Muscle layer of duodenum (tissue), 2 donors: ENCODE data around the gene RND3.

Experiments used
- H3K27ac ChIP-seq: one replicate; pipeline ENCODE4 v1.7.0; 2013; ENCODE audit warnings: mild to moderate bottlenecking, low read length
- H3K27me3 ChIP-seq: one replicate; pipeline ENCODE4 v1.7.0; 2013; ENCODE audit warnings: low read depth, mild to moderate bottlenecking, control low read depth, low read length
- H3K36me3 ChIP-seq, 2 donors: one replicate each; pipeline ENCODE4 v1.7.0; 2013; ENCODE audit warnings: low read length in 2 of 2, control low read depth in 1 of 2, mild to moderate bottlenecking in 1 of 2; ENCODE audit not compliant: insufficient read depth in 2 of 2, control insufficient read depth in 1 of 2
- H3K4me1 ChIP-seq, 2 donors: one replicate each; pipeline ENCODE4 v1.7.0; 2013; ENCODE audit warnings: low read length in 2 of 2, mild to moderate bottlenecking in 2 of 2, control low read depth in 1 of 2, moderate library complexity in 1 of 2; ENCODE audit not compliant: insufficient read depth in 2 of 2, control insufficient read depth in 1 of 2
- H3K4me3 ChIP-seq, 2 donors: one replicate each; pipeline ENCODE4 v1.7.0; 2013; ENCODE audit warnings: low read length in 2 of 2, low read depth in 1 of 2, mild to moderate bottlenecking in 1 of 2
- H3K9me3 ChIP-seq, 2 donors: one replicate each; pipeline ENCODE4 v1.7.0; 2013; ENCODE audit warnings: low read length in 2 of 2, control low read depth in 1 of 2, mild to moderate bottlenecking in 1 of 2; ENCODE audit not compliant: control insufficient read depth in 1 of 2
- donor health status: healthy.

Gene RND3

DNA sequence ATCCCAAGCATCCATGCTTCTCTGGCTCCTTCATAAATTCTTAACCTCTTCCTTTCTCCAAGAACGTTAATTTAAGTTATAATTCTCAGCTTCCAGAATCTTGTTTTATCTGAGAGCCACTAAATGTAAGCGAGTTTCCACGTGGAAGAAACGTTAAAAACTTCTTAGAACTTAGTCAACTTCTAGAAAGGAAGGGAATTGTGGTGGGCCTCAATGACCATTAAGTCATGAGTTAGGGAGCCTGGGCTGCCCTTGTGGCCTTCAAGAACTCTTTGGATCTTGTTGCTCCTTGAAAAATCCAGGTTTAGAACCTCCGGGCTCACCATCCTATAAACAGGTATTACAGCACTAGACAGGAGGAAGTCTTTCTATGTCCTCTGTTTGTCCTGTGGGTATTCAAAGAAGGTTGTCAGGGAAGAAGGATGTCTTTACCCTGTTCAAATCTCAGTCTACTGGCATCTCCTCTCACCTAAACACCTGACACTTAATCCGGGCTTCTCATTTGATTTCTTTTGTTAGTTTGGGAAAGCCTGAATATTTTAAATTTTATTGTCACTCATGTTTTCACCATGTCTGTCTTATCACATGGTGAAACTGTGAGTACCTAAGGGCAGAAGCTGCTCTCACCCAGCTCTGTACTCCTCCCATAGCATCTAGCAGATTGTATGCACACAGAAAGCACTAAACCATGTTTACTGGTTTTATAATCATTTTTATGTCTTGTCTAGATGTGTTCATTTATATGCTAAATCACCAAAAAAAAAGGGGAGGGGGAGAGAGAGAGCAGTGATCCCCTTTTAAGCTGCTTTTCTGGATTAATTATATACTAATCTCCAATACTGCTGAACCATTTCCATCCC lies 6.3 kb downstream of the RND3 start:
- Histone ChIP-seq H3K36me3 (peaks cover 0 to 10% of the 10 kb centered on the region in 2 donors), H3K4me1 (peaks cover 28 to 65% of the 10 kb centered on the region in 2 donors), H3K4me3 (no peak overlapping the region), H3K27me3 (no peaks in the 10 kb centered on the region), H3K9me3 (no peaks in the 10 kb centered on the region), H3K27ac (peak overlapping the region; percentile 24)

GRCh38 chr2:150480241-150480640 lies 7.2 kb downstream of the RND3 start:
- peaks cover 0 to 4% of the 10 kb centered on the region in 2 donors for H3K36me3 ChIP-seq
- H3K4me1 ChIP-seq, result peaks cover 33 to 68% of the 10 kb centered on the region in 2 donors
- peak overlapping the region; percentile 3 for H3K27ac ChIP-seq
- H3K27me3 ChIP-seq, result no peaks in the 10 kb centered on the region
- no peaks in the 10 kb centered on the region for H3K9me3 ChIP-seq
- no peak overlapping the region for H3K4me3 ChIP-seq

GRCh38 chr2:150479075-150479915 lies 8.2 kb downstream of the RND3 start:
- Histone ChIP-seq H3K27ac (peak overlapping the region; percentile 12), H3K4me3 (no peak overlapping the region), H3K4me1 (peaks cover 36 to 63% of the 10 kb centered on the region in 2 donors), H3K27me3 (no peaks in the 10 kb centered on the region), H3K9me3 (no peaks in the 10 kb centered on the region), H3K36me3 (peaks cover 4% of the 10 kb centered on the region in 2 donors)

- H3K36me3 ChIP-seq, result peaks cover 8 to 10% of the 10 kb centered on the region in 2 donors
- H3K4me1 ChIP-seq, result peaks cover 43 to 56% of the 10 kb centered on the region in 2 donors
- H3K9me3 ChIP-seq, result no peaks in the 10 kb centered on the region
- no peak overlapping the region for H3K4me3 ChIP-seq
- H3K27me3 ChIP-seq, result no peaks in the 10 kb centered on the region
- H3K27ac ChIP-seq, result peak overlapping the region; percentile 79
Measured at GRCh38 chr2:150478200-150478974, 9.1 kb downstream of the RND3 start.

GRCh38 chr2:150477347-150477746 lies 10.1 kb downstream of the RND3 start:
- peak overlapping the region in 1 of 2 donors; percentile 13 for H3K4me3 ChIP-seq
- peaks cover 10 to 11% of the 10 kb centered on the region in 2 donors for H3K36me3 ChIP-seq
- H3K9me3 ChIP-seq, result no peaks in the 10 kb centered on the region
- no peaks in the 10 kb centered on the region for H3K27me3 ChIP-seq
- peak overlapping the region; percentile 79 for H3K27ac ChIP-seq
- peaks cover 43 to 48% of the 10 kb centered on the region in 2 donors for H3K4me1 ChIP-seq

GRCh38 chr2:150476809-150477302 lies 10.6 kb downstream of the RND3 start:
- Histone ChIP-seq H3K9me3 (no peaks in the 10 kb centered on the region), H3K4me3 (peak overlapping the region; percentile 13 to 19), H3K27ac (peak overlapping the region; percentile 79), H3K27me3 (no peaks in the 10 kb centered on the region), H3K4me1 (peaks cover 43 to 48% of the 10 kb centered on the region in 2 donors), H3K36me3 (peaks cover 14 to 16% of the 10 kb centered on the region in 2 donors)

DNA sequence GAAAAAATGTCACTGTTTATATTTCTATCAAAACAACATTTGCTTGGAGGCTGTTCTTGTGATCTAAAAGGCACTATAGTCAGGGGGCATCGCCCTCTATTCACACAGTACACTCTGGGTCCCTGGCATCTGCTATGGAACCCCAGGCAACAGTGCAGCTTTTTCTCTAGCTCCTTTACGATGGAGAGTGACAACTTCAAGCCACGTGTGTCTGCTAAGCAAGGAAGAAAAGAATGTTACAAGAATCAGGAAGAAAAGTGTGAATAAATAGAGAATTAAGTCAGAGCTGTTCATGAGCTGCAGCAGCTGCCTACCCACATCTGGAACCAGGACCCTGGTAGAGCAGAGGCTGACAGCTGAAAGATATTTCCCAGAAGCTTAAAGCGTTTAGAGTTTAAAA lies 11.2 kb downstream of the RND3 start:
- peak overlapping the region; percentile 79 for H3K27ac ChIP-seq
- H3K27me3 ChIP-seq, result no peaks in the 10 kb centered on the region
- peaks cover 43 to 44% of the 10 kb centered on the region in 2 donors for H3K4me1 ChIP-seq
- H3K9me3 ChIP-seq, result no peaks in the 10 kb centered on the region
- H3K36me3 ChIP-seq, result peaks cover 16 to 21% of the 10 kb centered on the region in 2 donors
- peak overlapping the region; percentile 13 to 19 for H3K4me3 ChIP-seq

GRCh38 chr2:150475479-150476250 lies 11.8 kb downstream of the RND3 start:
- Histone ChIP-seq H3K9me3 (no peaks in the 10 kb centered on the region), H3K4me3 (no peak overlapping the region), H3K4me1 (peaks cover 40 to 43% of the 10 kb centered on the region in 2 donors), H3K27me3 (no peaks in the 10 kb centered on the region), H3K27ac (peak overlapping the region; percentile 79), H3K36me3 (peaks cover 23 to 24% of the 10 kb centered on the region in 2 donors)

- H3K4me3 ChIP-seq, result no peak overlapping the region
- peak overlapping the region; percentile 79 for H3K27ac ChIP-seq
- no peaks in the 10 kb centered on the region for H3K9me3 ChIP-seq
- H3K4me1 ChIP-seq, result peaks cover 31 to 39% of the 10 kb centered on the region in 2 donors
- no peaks in the 10 kb centered on the region for H3K27me3 ChIP-seq
- H3K36me3 ChIP-seq, result peaks cover 34 to 36% of the 10 kb centered on the region in 2 donors
Measured at GRCh38 chr2:150474326-150475074, 13.0 kb downstream of the RND3 start.
